Measurements from ENCODE around the gene RUBCNL.
A peak's percentile ranks its signal among the peaks of the same experiment; 100 is the strongest.

The RUBCNL gene

GRCh38 chr13:46303742-46304385, 83.2 kb downstream of the RUBCNL start:
- Histone ChIP-seq H3K27ac (no peak overlapping the region), H3K9ac (no peak overlapping the region), H3K36me3 (ENCODE audit: control insufficient read depth, insufficient read depth, low read length) (no peaks in the 10 kb centered on the region), H3K79me2 (no peaks in the 10 kb centered on the region), H3K9me3 (ENCODE audit: control insufficient read depth, low read length) (no peaks in the 10 kb centered on the region), H3K4me2 (ENCODE audit: low read length) (no peak overlapping the region), H3K4me1 (no peaks in the 10 kb centered on the region), H3K27me3 (ENCODE audit: control insufficient read depth, insufficient read depth, low read length) (no peaks in the 10 kb centered on the region), H2AFZ (no peak overlapping the region), H3K4me3 (ENCODE audit: low read depth, low read length) (no peak overlapping the region)
- TF ChIP-seq CTCF (IDR thresholded peaks at IDR 0.05), result no peak

GRCh38 chr13:46297361-46297811, 89.7 kb downstream of the RUBCNL start:
- Histone ChIP-seq H3K27ac (peak overlapping the region; percentile 97), H3K36me3 (ENCODE audit: control insufficient read depth, insufficient read depth, low read length) (no peaks in the 10 kb centered on the region), H3K79me2 (no peaks in the 10 kb centered on the region), H3K27me3 (ENCODE audit: control insufficient read depth, insufficient read depth, low read length) (no peaks in the 10 kb centered on the region), H3K4me1 (peaks cover 19% of the 10 kb centered on the region), H3K9ac (no peak overlapping the region), H3K9me3 (ENCODE audit: control insufficient read depth, low read length) (no peaks in the 10 kb centered on the region), H2AFZ (peak overlapping the region; percentile 60), H3K4me2 (ENCODE audit: low read length) (peak overlapping the region; percentile 23), H3K4me3 (ENCODE audit: low read depth, low read length) (no peak overlapping the region)
- no peak for TF ChIP-seq CTCF (IDR thresholded peaks at IDR 0.05)

GRCh38 chr13:46296921-46297320, 90.1 kb downstream of the RUBCNL start:
- H3K9ac ChIP-seq, result no peak overlapping the region
- H2AFZ ChIP-seq, result peak overlapping the region; percentile 60
- no peaks in the 10 kb centered on the region for H3K27me3 ChIP-seq (ENCODE audit: control insufficient read depth, insufficient read depth, low read length)
- no peak for TF ChIP-seq CTCF (IDR thresholded peaks at IDR 0.05)
- no peaks in the 10 kb centered on the region for H3K79me2 ChIP-seq
- no peaks in the 10 kb centered on the region for H3K9me3 ChIP-seq (ENCODE audit: control insufficient read depth, low read length)
- peaks cover 19% of the 10 kb centered on the region for H3K4me1 ChIP-seq
- H3K36me3 ChIP-seq (ENCODE audit: control insufficient read depth, insufficient read depth, low read length), result no peaks in the 10 kb centered on the region
- H3K27ac ChIP-seq, result peak overlapping the region; percentile 97
- no peak overlapping the region for H3K4me3 ChIP-seq (ENCODE audit: low read depth, low read length)
- peak overlapping the region; percentile 23 for H3K4me2 ChIP-seq (ENCODE audit: low read length)

GRCh38 chr13:46296115-46296822, 90.8 kb downstream of the RUBCNL start:
- Histone ChIP-seq H3K9me3 (ENCODE audit: control insufficient read depth, low read length) (no peaks in the 10 kb centered on the region), H3K4me2 (ENCODE audit: low read length) (peak overlapping the region; percentile 54), H2AFZ (peak overlapping the region; percentile 60), H3K4me1 (peaks cover 19% of the 10 kb centered on the region), H3K9ac (no peak overlapping the region), H3K36me3 (ENCODE audit: control insufficient read depth, insufficient read depth, low read length) (no peaks in the 10 kb centered on the region), H3K4me3 (ENCODE audit: low read depth, low read length) (no peak overlapping the region), H3K27me3 (ENCODE audit: control insufficient read depth, insufficient read depth, low read length) (no peaks in the 10 kb centered on the region), H3K27ac (peak overlapping the region; percentile 97), H3K79me2 (no peaks in the 10 kb centered on the region)
- no peak for TF ChIP-seq CTCF (IDR thresholded peaks at IDR 0.05)
